IPS-20b (cell line): Measurements from ENCODE around the gene TET1.
"Not testable (repeated sequence)": the region's sequence is repeated elsewhere in the genome, so short reads cannot be mapped to it uniquely, and the experiment has no call there.

ENCODE experiments used
- H3K27ac ChIP-seq: one replicate; pipeline ENCODE4 v1.5.1; 2013; ENCODE audit warnings: low read length
- H3K27me3 ChIP-seq: 2 replicates; pipeline ENCODE4 v1.6.1; 2013; ENCODE audit warnings: mild to moderate bottlenecking, low read length, inconsistent platforms; ENCODE audit not compliant: insufficient read depth
- H3K36me3 ChIP-seq: 2 replicates; pipeline ENCODE4 v1.6.1; 2013; ENCODE audit warnings: low read depth, mild to moderate bottlenecking, inconsistent platforms, low read length, moderate library complexity; ENCODE audit not compliant: insufficient read depth
- H3K4me1 ChIP-seq: 2 replicates; pipeline ENCODE4 v1.6.1; 2013; ENCODE audit warnings: mild to moderate bottlenecking, control low read depth, inconsistent platforms, low read length, moderate library complexity; ENCODE audit not compliant: insufficient read depth
- H3K4me3 ChIP-seq: 2 replicates; pipeline ENCODE4 v1.5.1; 2013; ENCODE audit warnings: mild to moderate bottlenecking, low read length, inconsistent platforms
- H3K9ac ChIP-seq: 2 replicates; pipeline ENCODE4 v1.6.1; 2013; ENCODE audit warnings: low read depth, mild to moderate bottlenecking, inconsistent platforms, low read length, moderate library complexity
- H3K9me3 ChIP-seq: 2 replicates; pipeline ENCODE4 v1.6.1; 2013; ENCODE audit warnings: mild to moderate bottlenecking, low read depth, low read length, inconsistent platforms; ENCODE audit not compliant: insufficient read depth

Gene TET1

GRCh38 chr10:68619595-68619994, 59.5 kb downstream of the TET1 start:
- no peak overlapping the region for H3K9ac ChIP-seq
- no peaks in the 10 kb centered on the region for H3K9me3 ChIP-seq
- H3K27me3 ChIP-seq = no peaks in the 10 kb centered on the region
- H3K27ac ChIP-seq = no peak overlapping the region
- peaks cover 4% of the 10 kb centered on the region; the same call in 1 of the 2 replicates for H3K4me1 ChIP-seq
- no peak overlapping the region for H3K4me3 ChIP-seq
- H3K36me3 ChIP-seq = peaks cover 39% of the 10 kb centered on the region

GRCh38 chr10:68625316-68625921, 65.3 kb downstream of the TET1 start:
- Histone ChIP-seq H3K9ac (no peak overlapping the region), H3K9me3 (no peaks in the 10 kb centered on the region), H3K27me3 (no peaks in the 10 kb centered on the region), H3K4me1 (peaks cover 3% of the 10 kb centered on the region; the same call in 1 of the 2 replicates), H3K36me3 (peaks cover 28% of the 10 kb centered on the region), H3K27ac (no peak overlapping the region), H3K4me3 (no peak overlapping the region)

GRCh38 chr10:68628576-68629127, 68.5 kb downstream of the TET1 start:
- no peaks in the 10 kb centered on the region for H3K4me1 ChIP-seq
- H3K36me3 ChIP-seq = peaks cover 17% of the 10 kb centered on the region
- H3K27ac ChIP-seq = no peak overlapping the region
- no peak overlapping the region for H3K4me3 ChIP-seq
- no peaks in the 10 kb centered on the region for H3K27me3 ChIP-seq
- no peak overlapping the region for H3K9ac ChIP-seq
- no peaks in the 10 kb centered on the region for H3K9me3 ChIP-seq

- not testable (repeated sequence) for H3K27me3 ChIP-seq, H3K9ac ChIP-seq, H3K27ac ChIP-seq, H3K4me3 ChIP-seq, H3K9me3 ChIP-seq, H3K4me1 ChIP-seq
- peaks cover 24% of the 10 kb centered on the region for H3K36me3 ChIP-seq
Measured at GRCh38 chr10:68632271-68632560, 72.1 kb downstream of the TET1 start.

GRCh38 chr10:68633281-68633680, 73.1 kb downstream of the TET1 start:
- no peaks in the 10 kb centered on the region for H3K27me3 ChIP-seq

GRCh38 chr10:68633816-68634466, 73.8 kb downstream of the TET1 start:
- no peak overlapping the region for H3K4me3 ChIP-seq
- no peak overlapping the region for H3K9ac ChIP-seq
- H3K4me1 ChIP-seq = no peaks in the 10 kb centered on the region
- H3K27me3 ChIP-seq = no peaks in the 10 kb centered on the region
- no peak overlapping the region for H3K27ac ChIP-seq
- no peaks in the 10 kb centered on the region for H3K9me3 ChIP-seq
- H3K36me3 ChIP-seq = peaks cover 18% of the 10 kb centered on the region

More at GRCh38 chr10:68633281-68633680, 73.1 kb downstream of the TET1 start:
- Histone ChIP-seq H3K9me3 (no peaks in the 10 kb centered on the region), H3K4me1 (no peaks in the 10 kb centered on the region), H3K36me3 (peaks cover 23% of the 10 kb centered on the region), H3K9ac (no peak overlapping the region), H3K27ac (no peak overlapping the region), H3K4me3 (no peak overlapping the region)

- Histone ChIP-seq H3K27ac (no peak overlapping the region), H3K36me3 (peaks cover 8% of the 10 kb centered on the region; the same call in 1 of the 2 replicates), H3K9ac (no peak overlapping the region), H3K9me3 (no peaks in the 10 kb centered on the region), H3K27me3 (no peaks in the 10 kb centered on the region), H3K4me1 (no peaks in the 10 kb centered on the region), H3K4me3 (no peak overlapping the region)
Measured at GRCh38 chr10:68636335-68636734, 76.2 kb downstream of the TET1 start.

GRCh38 chr10:68643550-68643949, 83.4 kb downstream of the TET1 start:
- not testable (repeated sequence) for H3K9ac ChIP-seq, H3K4me3 ChIP-seq, H3K4me1 ChIP-seq, H3K27ac ChIP-seq, H3K27me3 ChIP-seq, H3K9me3 ChIP-seq
- H3K36me3 ChIP-seq = peaks cover 54% of the 10 kb centered on the region

- Histone ChIP-seq H3K4me3 (no peak overlapping the region), H3K27me3 (no peaks in the 10 kb centered on the region), H3K4me1 (no peaks in the 10 kb centered on the region), H3K9me3 (no peaks in the 10 kb centered on the region), H3K27ac (no peak overlapping the region), H3K36me3 (peaks cover 81% of the 10 kb centered on the region), H3K9ac (no peak overlapping the region)
Measured at GRCh38 chr10:68647672-68648341, 87.7 kb downstream of the TET1 start.

- Histone ChIP-seq H3K27ac (no peak overlapping the region), H3K36me3 (peaks cover 72% of the 10 kb centered on the region), H3K9ac (no peak overlapping the region), H3K9me3 (no peaks in the 10 kb centered on the region), H3K4me3 (no peak overlapping the region), H3K4me1 (no peaks in the 10 kb centered on the region), H3K27me3 (no peaks in the 10 kb centered on the region)
Measured at GRCh38 chr10:68655620-68656126, 95.5 kb downstream of the TET1 start.

GRCh38 chr10:68665841-68666240, 105.7 kb downstream of the TET1 start:
- no peak overlapping the region for H3K27ac ChIP-seq

More at GRCh38 chr10:68665841-68666240, 105.7 kb downstream of the TET1 start:
- H3K9me3 ChIP-seq = no peaks in the 10 kb centered on the region
- no peaks in the 10 kb centered on the region for H3K4me1 ChIP-seq
- no peak overlapping the region for H3K9ac ChIP-seq
- H3K27me3 ChIP-seq = no peaks in the 10 kb centered on the region
- H3K4me3 ChIP-seq = no peak overlapping the region
- H3K36me3 ChIP-seq = peaks cover 68% of the 10 kb centered on the region
